H1 (cell line): Measurements from ENCODE around the gene ZNF711. TPM values are rescaled to one million over a fixed set of nuclear protein-coding genes. Genes with fewer than 3 reads are reported as not detected.

ENCODE experiments used
- CTCF ChIA-PET: fragments of 300-600 bp; sonication (Branson Sonifier 250); formaldehyde crosslinking; loops from one replicate; lab custom pipeline; 2021; ENCODE audit not compliant: partially characterized antibody; lab: Charles Lee
- POLR2A ChIA-PET: fragments of 300-600 bp; sonication (Branson Sonifier 250); formaldehyde crosslinking; loops from one replicate; lab custom pipeline; 2021; ENCODE audit warnings: inconsistent platforms; ENCODE audit not compliant: partially characterized antibody; lab: Charles Lee
- DNase-seq, 2 experiments: peaks; one replicate each; pipeline versions ENCODE4 v3.0.0 to v3.0.0-alpha.2; 2010 to 2022; ENCODE audit warnings: low spot score in 2 of 2, low read depth in 1 of 2, mixed read lengths in 1 of 2
- FAIRE-seq: peaks from 2 replicates; lab custom pipeline; 2011; peaks lifted over from hg19 to GRCh38; lab: Jason Lieb, UNC
- H2AFZ ChIP-seq: 2 replicates; pipeline ENCODE4 v1.8.1; 2012; ENCODE audit warnings: low read length, inconsistent platforms
- H2AK5ac ChIP-seq: 2 replicates; pipeline ENCODE4 v1.6.1; 2013; ENCODE audit warnings: low read depth, low read length
- H2BK120ac ChIP-seq: replicated peaks from 2 replicates; pipeline ENCODE3; 2013; ENCODE audit warnings: low read depth, low read length, inconsistent platforms
- H2BK12ac ChIP-seq: 2 replicates; pipeline ENCODE4 v1.6.1; 2013; ENCODE audit warnings: low read depth, low read length
- H2BK15ac ChIP-seq: 2 replicates; pipeline ENCODE4 v1.6.1; 2013; ENCODE audit warnings: low read length
- H2BK20ac ChIP-seq: 2 replicates; pipeline ENCODE4 v1.6.1; 2013; ENCODE audit warnings: low read length
- H2BK5ac ChIP-seq: 2 replicates; pipeline ENCODE4 v1.6.1; 2013; ENCODE audit warnings: low read depth, low read length
- H3K14ac ChIP-seq: 2 replicates; pipeline ENCODE4 v1.6.1; 2013; ENCODE audit warnings: inconsistent platforms; ENCODE audit not compliant: insufficient read length
- H3K18ac ChIP-seq: 2 replicates; pipeline ENCODE4 v1.6.1; 2013; ENCODE audit warnings: low read length; ENCODE audit errors: extremely low read depth
- H3K23ac ChIP-seq: 2 replicates; pipeline ENCODE4 v1.6.1; 2013; ENCODE audit warnings: inconsistent platforms; ENCODE audit not compliant: insufficient read length
- H3K23me2 ChIP-seq: 2 replicates; pipeline ENCODE4 v1.6.1; 2013; ENCODE audit warnings: low read depth, low read length
- H3K27ac ChIP-seq: 2 replicates; pipeline ENCODE4 v1.6.1; 2011; ENCODE audit warnings: low read depth, low read length, inconsistent platforms
- H3K27me3 ChIP-seq, 4 experiments: replicated peaks in 1 of 4; 1 replicate in 1 of 4; 2 replicates in 3 of 4; pipeline versions ENCODE4 v1.6.1 to v1.8.1; 2011 to 2013; ENCODE audit warnings: low read length in 3 of 4, mild to moderate bottlenecking in 3 of 4, inconsistent platforms in 2 of 4, mixed read lengths in 2 of 4, moderate library complexity in 1 of 4; ENCODE audit not compliant: control insufficient read depth in 3 of 4, insufficient read depth in 3 of 4; ENCODE audit errors: extremely low read depth in 1 of 4
- H3K36me3 ChIP-seq, 4 experiments: 2 replicates each; pipeline versions ENCODE4 v1.6.1 to v1.8.1; 2011 to 2013; ENCODE audit warnings: mild to moderate bottlenecking in 4 of 4, low read length in 3 of 4, moderate library complexity in 2 of 4, control low read depth in 1 of 4, inconsistent platforms in 1 of 4; ENCODE audit not compliant: insufficient read depth in 4 of 4, control insufficient read depth in 2 of 4
- H3K4ac ChIP-seq: replicated peaks from 2 replicates; pipeline ENCODE3; 2013; ENCODE audit warnings: low read length, low read depth, mixed read lengths, inconsistent platforms; ENCODE audit not compliant: insufficient read length
- H3K4me1 ChIP-seq, 4 experiments: replicated peaks in 1 of 4; 1 replicate in 1 of 4; 2 replicates in 3 of 4; pipeline versions ENCODE4 v1.6.1 to v1.8.1; 2011 to 2013; ENCODE audit warnings: low read length in 3 of 4, inconsistent platforms in 2 of 4, mixed read lengths in 1 of 4; ENCODE audit not compliant: insufficient read depth in 4 of 4, control insufficient read depth in 3 of 4
- H3K4me2 ChIP-seq, 2 experiments: 2 replicates each; pipeline versions ENCODE4 v1.6.1 to v1.8.1; 2011 to 2013; ENCODE audit warnings: low read depth in 2 of 2, low read length in 2 of 2, control low read depth in 1 of 2, inconsistent platforms in 1 of 2, mild to moderate bottlenecking in 1 of 2; ENCODE audit not compliant: insufficient read depth in 1 of 2
- H3K4me3 ChIP-seq, 4 experiments: fragments of 200-600, 300-600 bp in 1 of 4; sonication (generic), shearing (Covaris generic), sonication (Bioruptor Twin) in 1 of 4; 2 replicates each; pipeline versions ENCODE4 v1.5.1 to v1.8.1; 2011 to 2016; ENCODE audit warnings: low read length in 4 of 4, low read depth in 3 of 4, control low read depth in 2 of 4, inconsistent platforms in 2 of 4, mild to moderate bottlenecking in 2 of 4, mixed read lengths in 1 of 4, moderate library complexity in 1 of 4; ENCODE audit not compliant: insufficient read depth in 2 of 4; ENCODE audit errors: extremely low read depth in 1 of 4
- H3K56ac ChIP-seq: replicated peaks from 2 replicates; pipeline ENCODE3; 2013; ENCODE audit warnings: low read depth, mild to moderate bottlenecking, mixed read lengths, low read length, inconsistent platforms; ENCODE audit not compliant: insufficient read length
- H3K79me1 ChIP-seq: 2 replicates; pipeline ENCODE4 v1.6.1; 2013; ENCODE audit warnings: low read depth, low read length, control low read depth
- H3K79me2 ChIP-seq, 2 experiments: 2 replicates each; pipeline versions ENCODE4 v1.6.1 to v1.8.1; 2012 to 2013; ENCODE audit warnings: low read length in 2 of 2, mild to moderate bottlenecking in 2 of 2, inconsistent platforms in 1 of 2; ENCODE audit not compliant: insufficient read depth in 2 of 2, control insufficient read depth in 1 of 2
- H3K9ac ChIP-seq, 4 experiments: replicated peaks in 1 of 4; 1 replicate in 1 of 4; 2 replicates in 3 of 4; pipeline versions ENCODE4 v1.6.1 to v1.8.1; 2011 to 2013; ENCODE audit warnings: low read depth in 3 of 4, low read length in 3 of 4, control low read depth in 2 of 4, mild to moderate bottlenecking in 2 of 4, moderate library complexity in 2 of 4, inconsistent platforms in 1 of 4; ENCODE audit errors: extremely low read depth in 1 of 4
- H3K9me3 ChIP-seq, 2 experiments: 2 replicates each; pipeline versions ENCODE4 v1.6.1 to v1.8.1; 2012 to 2013; ENCODE audit warnings: mild to moderate bottlenecking in 2 of 2, moderate library complexity in 2 of 2, control low read depth in 1 of 2, inconsistent platforms in 1 of 2, low read depth in 1 of 2, low read length in 1 of 2, mixed read lengths in 1 of 2; ENCODE audit not compliant: insufficient read depth in 2 of 2
- H4K20me1 ChIP-seq, 2 experiments: replicated peaks in 1 of 2; 2 replicates each; pipeline versions ENCODE3 to v1.8.1; 2011 to 2013; ENCODE audit warnings: inconsistent platforms in 2 of 2, low read length in 2 of 2, mild to moderate bottlenecking in 1 of 2; ENCODE audit not compliant: insufficient read depth in 2 of 2, control insufficient read depth in 1 of 2
- H4K5ac ChIP-seq: 2 replicates; pipeline ENCODE4 v1.6.1; 2013; ENCODE audit warnings: low read length, low read depth, mixed read lengths, inconsistent platforms; ENCODE audit not compliant: insufficient read length
- H4K8ac ChIP-seq: 2 replicates; pipeline ENCODE4 v1.8.0; 2013; ENCODE audit warnings: mild to moderate bottlenecking, moderate library complexity, low read length, inconsistent platforms; ENCODE audit not compliant: insufficient read depth; ENCODE audit errors: extremely low read depth
- H4K91ac ChIP-seq: replicated peaks from 2 replicates; pipeline ENCODE3; 2013; ENCODE audit warnings: low read length, mixed read lengths, inconsistent platforms; ENCODE audit not compliant: insufficient read length
- CBX8 ChIP-seq: fragments of 300-800, 300-1000 bp; sonication (generic); IDR thresholded peaks from 2 replicates; pipeline ENCODE4 v1.7.1; 2016; ENCODE audit warnings: low read depth, low read length, borderline replicate concordance
- CREB1 ChIP-seq: IDR thresholded peaks from 2 replicates; pipeline ENCODE4 v1.6.1; 2012; ENCODE audit warnings: inconsistent platforms
- EGR1 ChIP-seq: IDR thresholded peaks from 2 replicates; pipeline ENCODE4 v1.6.1; 2011; ENCODE audit warnings: low read depth, low read length, borderline replicate concordance
- GTF2F1 ChIP-seq: IDR thresholded peaks from 2 replicates; pipeline ENCODE4 v1.6.1; 2012; ENCODE audit warnings: low read depth, low read length, improper control_type of control experiment, borderline replicate concordance
- HDAC2 ChIP-seq, 2 experiments: fragments of 300-600 bp in 1 of 2; sonication (generic) in 1 of 2; IDR thresholded peaks; 2 replicates each; pipeline ENCODE4 v1.6.1; 2011 to 2012; ENCODE audit warnings: low read depth in 2 of 2, low read length in 2 of 2, mild to moderate bottlenecking in 2 of 2, moderate library complexity in 2 of 2, borderline replicate concordance in 1 of 2, inconsistent platforms in 1 of 2
- NRF1 ChIP-seq: IDR thresholded peaks from 2 replicates; pipeline ENCODE4 v1.6.1; 2011; ENCODE audit warnings: mild to moderate bottlenecking, low read depth, low read length, improper control_type of control experiment
- PHF8 ChIP-seq: fragments of 200-600 bp; sonication (generic); conservative IDR thresholded peaks from 2 replicates; pipeline ENCODE4 v1.7.1; 2012; ENCODE audit warnings: low read depth, mild to moderate bottlenecking, inconsistent platforms, low read length, moderate library complexity
- POLR2A ChIP-seq, 2 experiments: IDR thresholded peaks; 1 replicate in 1 of 2; 2 replicates in 1 of 2; pipeline ENCODE4 v1.6.1; 2011; ENCODE audit warnings: low read depth in 2 of 2, low read length in 2 of 2, mild to moderate bottlenecking in 2 of 2; ENCODE audit errors: control extremely low read depth in 1 of 2
- SIX5 ChIP-seq: IDR thresholded peaks from 2 replicates; pipeline ENCODE4 v1.6.1; 2011; ENCODE audit warnings: mild to moderate bottlenecking, low read depth, low read length
- SP1 ChIP-seq: IDR thresholded peaks from 2 replicates; pipeline ENCODE4 v1.6.1; 2011; ENCODE audit warnings: low read depth, low read length
- SUZ12 ChIP-seq: fragments of 200-600 bp; sonication (generic); IDR thresholded peaks from 2 replicates; pipeline ENCODE4 v1.6.1; 2012; ENCODE audit warnings: mild to moderate bottlenecking, inconsistent platforms, low read length, moderate library complexity, mixed read lengths
- TEAD4 ChIP-seq: IDR thresholded peaks from 2 replicates; pipeline ENCODE4 v1.6.1; 2012; ENCODE audit warnings: low read depth, low read length, inconsistent platforms, mixed read lengths
- WGBS, 2 experiments: shearing (Covaris generic) in 1 of 2; methylation state at CpG; one replicate each; pipeline versions ENCODE4 v1.1.6 to v1.1.7; 2013 to 2015; ENCODE audit warnings: low lambda C conversion rate in 2 of 2, mixed read lengths in 2 of 2, inconsistent platforms in 1 of 2, low coverage in 1 of 2, missing lambda C conversion rate in 1 of 2; ENCODE audit not compliant: insufficient replicate concordance in 2 of 2, insufficient coverage in 1 of 2, insufficient read length in 1 of 2; ENCODE audit errors: extremely low coverage in 1 of 2, missing lambda C conversion rate in 1 of 2; 5-methylcytosine and 5-hydroxymethylcytosine counted together
- polyA plus RNA-seq, 7 experiments: library from polyadenylated mRNA; depleted of rRNA in 3 of 7; stranded (reverse) in 5 of 7; unstranded in 2 of 7; fragments of >200 nt in 5 of 7; fragments of 200-250 nt in 2 of 7; gene quantifications; 1 replicate in 5 of 7; 2 replicates in 1 of 7; 4 replicates in 1 of 7; pipeline versions ENCODE4 v1.2.1 to v1.2.3, GENCODE V29; 2011 to 2013; ENCODE audit warnings: missing spikeins in 2 of 7, mixed read lengths in 2 of 7
- total RNA-seq: library from RNA; stranded (reverse); fragmentation: NEBNext Ultra II Directional; extraction: Animal tissue kit (Norgen Biotek cat#: 25700); gene quantifications from 2 replicates; pipeline ENCODE4 v1.2.1, GENCODE V29; 2021

The ZNF711 gene
- total and polyA plus RNA-seq, 2 of the 8 experiments (the other 6 are each of a cell fraction or from before 2014, with no cell fraction given): 8.5 to 15.5 TPM

GRCh38 chrX:85215946-85216345 is 27.8 kb upstream of the ZNF711 start:
- Histone ChIP-seq H2BK15ac (no peak overlapping the region), H3K23ac (no peak overlapping the region), H3K27me3 (no peaks in the 10 kb centered on the region), H3K79me2 (no peaks in the 10 kb centered on the region), H3K14ac (no peak overlapping the region), H2BK120ac (no peak overlapping the region), H4K5ac (no peak overlapping the region), H2AFZ (no peak overlapping the region), H3K4me3 (no peak overlapping the region), H3K9ac (no peak overlapping the region), H3K18ac (no peak overlapping the region), H4K91ac (no peak overlapping the region), H3K9me3 (no peaks in the 10 kb centered on the region), H3K4ac (no peak overlapping the region), H2BK5ac (no peak overlapping the region), H3K4me1 (no peaks in the 10 kb centered on the region), H4K8ac (no peak overlapping the region), H3K36me3 (no peaks in the 10 kb centered on the region), H3K56ac (no peak overlapping the region), H3K27ac (no peak overlapping the region), H2BK20ac (no peak overlapping the region), H3K4me2 (no peak overlapping the region), H4K20me1 (no peaks in the 10 kb centered on the region), H2AK5ac (no peak overlapping the region), H3K23me2 (no peaks in the 10 kb centered on the region), H3K79me1 (no peaks in the 10 kb centered on the region), H2BK12ac (no peak overlapping the region)
- no peak for FAIRE-seq
- WGBS, 2 experiments: 88% methylated on average over 1 of the region's 1 CpG; no CpG with 5 or more reads in 1 of the 2 experiments
- no peak for DNase-seq
- ChIA-PET POLR2A (no interaction called here), CTCF (no interaction called here)
- no peak for TF ChIP-seq GTF2F1
- TF ChIP-seq POLR2A (IDR thresholded peaks at IDR 0.05; ENCODE audit: control extremely low read depth in 1 of 2, low read depth in 2 of 2, low read length in 2 of 2): no peak
- no peak for TF ChIP-seq NRF1
- no peak for TF ChIP-seq EGR1
- no peak for TF ChIP-seq TEAD4
- no peak for TF ChIP-seq PHF8
- TF ChIP-seq SIX5: no peak
- no peak for TF ChIP-seq HDAC2 (IDR thresholded peaks at IDR 0.05; ENCODE audit: borderline replicate concordance in 1 of 2, low read depth in 2 of 2, low read length in 2 of 2)
- TF ChIP-seq SP1: no peak
- TF ChIP-seq CREB1: no peak
- TF ChIP-seq CBX8: no peak
- TF ChIP-seq SUZ12: no peak
